ENCODE results near the gene GOLPH3. TPM values are rescaled to one million over a fixed set of nuclear protein-coding genes. Genes with fewer than 3 reads are reported as not detected.
A peak's percentile ranks its signal among the peaks of the same experiment; 100 is the strongest.
"Not testable (repeated sequence)": the region's sequence is repeated elsewhere in the genome, so short reads cannot be mapped to it uniquely, and the experiment has no call there.

The GOLPH3 gene
- total and polyA plus RNA-seq, 3 experiments from 2014 or later: 105 to 110 (median 109) TPM

DNA sequence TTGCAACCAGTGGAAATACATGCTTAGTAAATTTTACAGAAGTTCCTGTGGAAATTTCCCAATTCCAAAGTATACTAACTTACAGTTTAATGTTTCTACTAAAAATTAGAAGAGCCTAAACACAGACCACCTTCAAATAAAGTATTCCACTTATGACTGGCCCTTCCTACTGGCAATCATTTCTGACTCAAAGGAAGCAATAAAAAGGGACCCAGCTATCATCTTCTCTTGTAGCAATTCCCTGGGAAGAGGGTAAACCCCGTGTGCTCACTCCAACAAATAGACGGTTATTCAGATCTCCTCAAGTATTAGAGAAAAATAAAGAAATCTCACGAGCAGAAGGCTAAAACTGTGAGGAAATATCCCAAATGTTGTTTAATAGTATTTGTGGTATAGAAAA lies 43.3 kb downstream of the GOLPH3 start:
- H3K36me3 Mint-ChIP-seq: peaks cover 5 to 67% (median 34%) of the 10 kb centered on the region in 3 donors
- CTCF ChIA-PET: no interaction called here

DNA sequence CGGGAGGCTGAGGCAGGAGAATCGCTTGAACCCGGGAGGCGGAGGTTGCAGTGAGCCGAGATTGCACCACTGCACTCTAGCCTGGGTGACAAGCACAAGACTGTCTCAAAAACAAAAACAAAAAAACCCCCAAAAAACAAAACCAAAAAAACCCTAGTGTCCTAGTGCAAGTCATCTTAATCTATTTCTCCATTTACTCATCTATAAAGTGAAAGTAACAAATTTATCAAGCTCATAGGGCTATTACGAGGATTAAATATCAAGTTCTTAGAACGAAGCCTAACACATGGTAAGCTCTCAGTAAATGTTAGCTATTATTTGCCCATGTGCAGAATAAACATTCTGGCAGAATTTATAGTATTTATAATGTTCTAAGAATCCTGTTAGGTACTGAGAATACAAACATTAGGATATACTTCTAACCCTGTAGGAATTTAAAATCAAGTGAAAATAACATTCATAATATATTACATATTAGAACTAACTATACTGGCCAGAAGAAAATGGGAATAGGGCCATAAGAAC lies 45.0 kb downstream of the GOLPH3 start:
- H3K4me1 Mint-ChIP-seq: peaks cover 46 to 83% (median 82%) of the 10 kb centered on the region in 3 donors

More for the DNA sequence above, 43.3 kb downstream of the GOLPH3 start:
- H3K27me3 ChIP-seq (ENCODE audit: insufficient read depth, low read length, poor library complexity, severe bottlenecking): no peaks in the 10 kb centered on the region
- H3K4me1 Mint-ChIP-seq: peaks cover 45 to 77% (median 77%) of the 10 kb centered on the region in 3 donors
- H3K27me3 Mint-ChIP-seq: no peaks in the 10 kb centered on the region
- no peak overlapping the region for H3K4me3 ChIP-seq (ENCODE audit: low read length)
- H3K4me1 ChIP-seq (ENCODE audit: insufficient read depth, low read length): no peaks in the 10 kb centered on the region
- no peak overlapping the region for H3K27ac ChIP-seq (ENCODE audit: low read depth, low read length)
- H3K9me3 ChIP-seq (ENCODE audit: low read length): no peaks in the 10 kb centered on the region
- H3K27ac Mint-ChIP-seq: peak overlapping the region in 2 of 8 donors; percentile 26 to 62
- POLR2A ChIA-PET: no interaction called here
- DNase-seq: no peak
- H3K36me3 ChIP-seq (ENCODE audit: insufficient read depth, low read length): peaks cover 8% of the 10 kb centered on the region
- no peak overlapping the region for H3K4me3 Mint-ChIP-seq
- no peaks in the 10 kb centered on the region for H3K9me3 Mint-ChIP-seq

DNA sequence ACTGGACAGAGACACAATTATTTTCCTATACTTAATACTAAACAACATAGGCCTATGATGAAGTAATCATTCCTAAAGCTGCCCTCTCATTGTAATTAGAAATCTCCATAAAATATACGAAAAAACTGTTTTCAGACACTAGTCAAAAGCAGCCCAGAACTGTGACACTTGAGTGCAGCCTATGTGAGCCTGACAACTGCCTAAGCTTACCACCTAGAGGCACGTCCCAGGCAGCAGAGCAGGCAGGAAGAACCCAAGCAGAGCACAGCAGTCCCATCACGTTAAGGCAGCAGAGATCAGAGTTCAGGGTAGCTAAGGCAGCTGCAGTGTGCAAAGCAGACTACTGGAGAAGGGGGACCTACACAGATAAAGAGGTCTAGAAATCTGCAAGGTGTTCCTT lies 46.4 kb downstream of the GOLPH3 start:
- H3K4me1 Mint-ChIP-seq: peaks cover 50 to 86% (median 82%) of the 10 kb centered on the region in 3 donors
- H3K4me1 ChIP-seq (ENCODE audit: insufficient read depth, low read length): no peaks in the 10 kb centered on the region
- peaks cover 14% of the 10 kb centered on the region for H3K36me3 ChIP-seq (ENCODE audit: insufficient read depth, low read length)
- H3K9me3 Mint-ChIP-seq: no peaks in the 10 kb centered on the region
- no peaks in the 10 kb centered on the region for H3K27me3 ChIP-seq (ENCODE audit: insufficient read depth, low read length, poor library complexity, severe bottlenecking)
- peak overlapping the region in 3 of 8 donors; percentile 35 to 76 (median 69) for H3K27ac Mint-ChIP-seq
- no peaks in the 10 kb centered on the region for H3K27me3 Mint-ChIP-seq
- no peak overlapping the region for H3K4me3 ChIP-seq (ENCODE audit: low read length)
- peak overlapping the region in 2 of 7 donors; percentile 52 to 88 for H3K4me3 Mint-ChIP-seq
- H3K27ac ChIP-seq (ENCODE audit: low read depth, low read length): no peak overlapping the region
- DNase-seq: no peak
- peaks cover 3 to 68% (median 24%) of the 10 kb centered on the region in 3 donors for H3K36me3 Mint-ChIP-seq
- ChIA-PET POLR2A (no interaction called here), CTCF (no interaction called here)
- no peaks in the 10 kb centered on the region for H3K9me3 ChIP-seq (ENCODE audit: low read length)

More for the DNA sequence above, 45.0 kb downstream of the GOLPH3 start:
- ChIA-PET CTCF (interaction anchor here (1.0 kb wide), 1 partner anchor 44 kb away, joined by 3 read pairs; no protein-coding TSS in a partner anchor), POLR2A (no interaction called here)
- no peak overlapping the region for H3K4me3 ChIP-seq (ENCODE audit: low read length)
- H3K9me3 ChIP-seq (ENCODE audit: low read length): no peaks in the 10 kb centered on the region
- H3K4me1 ChIP-seq (ENCODE audit: insufficient read depth, low read length): no peaks in the 10 kb centered on the region
- no peak for DNase-seq
- Mint-ChIP-seq H3K27ac (peak overlapping the region in 7 of 8 donors; percentile 6 to 81 (median 40)), H3K27me3 (no peaks in the 10 kb centered on the region), H3K4me3 (peak overlapping the region in 4 of 7 donors; percentile 45 to 70 (median 60)), H3K36me3 (peaks cover 3 to 65% (median 30%) of the 10 kb centered on the region in 3 donors), H3K9me3 (no peaks in the 10 kb centered on the region)
- peaks cover 9% of the 10 kb centered on the region for H3K36me3 ChIP-seq (ENCODE audit: insufficient read depth, low read length)
- H3K27ac ChIP-seq (ENCODE audit: low read depth, low read length): no peak overlapping the region
- H3K27me3 ChIP-seq (ENCODE audit: insufficient read depth, low read length, poor library complexity, severe bottlenecking): no peaks in the 10 kb centered on the region

DNA sequence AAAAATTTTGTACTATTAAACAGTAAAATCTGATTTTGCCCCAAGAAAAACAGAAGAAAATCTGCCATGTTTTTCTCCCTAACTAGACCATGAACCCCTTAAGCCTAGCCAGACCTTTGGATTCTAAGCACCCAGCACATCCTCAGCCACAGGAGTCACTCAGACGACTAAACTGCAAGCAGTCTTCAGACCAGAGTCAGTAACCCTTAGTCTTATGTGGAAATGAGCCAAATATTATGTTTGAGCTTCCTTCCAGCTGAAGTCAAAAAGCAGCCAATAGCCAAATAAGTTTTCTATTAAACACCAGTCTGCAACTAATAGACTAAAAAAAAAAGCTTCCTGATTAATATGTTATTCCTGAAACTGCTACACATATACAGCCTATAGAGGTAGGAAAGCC lies 47.4 kb downstream of the GOLPH3 start:
- Histone ChIP-seq H3K36me3 (ENCODE audit: insufficient read depth, low read length) (peaks cover 14% of the 10 kb centered on the region), H3K27ac (ENCODE audit: low read depth, low read length) (no peak overlapping the region), H3K27me3 (ENCODE audit: insufficient read depth, low read length, poor library complexity, severe bottlenecking) (no peaks in the 10 kb centered on the region), H3K4me1 (ENCODE audit: insufficient read depth, low read length) (no peaks in the 10 kb centered on the region), H3K9me3 (ENCODE audit: low read length) (no peaks in the 10 kb centered on the region), H3K4me3 (ENCODE audit: low read length) (no peak overlapping the region)
- H3K4me3 Mint-ChIP-seq: no peak overlapping the region
- peaks cover 53 to 83% (median 76%) of the 10 kb centered on the region in 3 donors for H3K4me1 Mint-ChIP-seq
- H3K27ac Mint-ChIP-seq: peak overlapping the region in 1 of 8 donors; percentile 6
- H3K9me3 Mint-ChIP-seq: no peaks in the 10 kb centered on the region
- POLR2A ChIA-PET: no interaction called here
- no peaks in the 10 kb centered on the region for H3K27me3 Mint-ChIP-seq
- CTCF ChIA-PET: no interaction called here
- no peak for DNase-seq
- H3K36me3 Mint-ChIP-seq: peaks cover 3 to 73% (median 27%) of the 10 kb centered on the region in 3 donors

DNA sequence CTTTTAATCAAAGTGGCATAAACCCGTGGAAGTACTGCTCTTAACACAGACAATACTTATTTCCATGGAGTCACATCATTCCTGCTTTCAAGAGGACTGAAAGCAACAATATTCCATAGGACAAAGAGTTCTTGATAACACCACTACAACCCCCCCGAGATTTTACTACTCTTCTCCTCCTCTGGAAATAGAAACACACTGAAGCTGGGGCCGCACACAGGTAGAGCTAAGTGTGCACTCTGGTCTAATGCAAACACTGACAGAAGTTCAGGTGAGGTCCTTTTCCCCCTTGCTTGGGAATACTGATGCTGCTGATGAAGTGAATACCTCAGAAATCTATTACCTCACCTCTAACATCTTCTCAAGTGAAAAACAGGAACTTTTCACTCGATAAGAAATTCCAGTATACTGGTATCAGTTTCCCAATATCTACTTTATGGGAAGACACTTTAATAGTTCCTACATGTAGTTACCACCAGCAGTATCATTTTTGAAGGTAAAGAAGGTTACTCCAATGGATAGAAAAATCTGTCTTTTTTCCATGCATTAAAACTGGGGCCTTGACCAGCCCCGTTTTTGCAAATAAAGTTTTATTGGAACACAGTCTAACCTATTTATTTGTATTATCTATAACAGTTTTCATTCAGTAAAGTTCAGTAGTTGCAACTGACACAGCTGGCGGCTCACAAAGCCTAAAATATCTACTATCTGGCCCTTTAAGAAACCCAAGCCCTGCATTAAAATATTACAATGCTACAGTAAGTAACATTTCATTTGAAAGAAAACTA lies 50.0 kb downstream of the GOLPH3 start:
- Mint-ChIP-seq H3K36me3 (peaks cover 3 to 72% (median 29%) of the 10 kb centered on the region in 3 donors), H3K27me3 (no peaks in the 10 kb centered on the region), H3K9me3 (no peaks in the 10 kb centered on the region), H3K4me3 (no peak overlapping the region), H3K4me1 (peaks cover 39 to 65% (median 59%) of the 10 kb centered on the region in 3 donors), H3K27ac (peak overlapping the region in 4 of 8 donors; percentile 2 to 73 (median 40))
- H3K9me3 ChIP-seq (ENCODE audit: low read length): no peaks in the 10 kb centered on the region
- no peak overlapping the region for H3K27ac ChIP-seq (ENCODE audit: low read depth, low read length)
- ChIA-PET CTCF (no interaction called here), POLR2A (no interaction called here)
- DNase-seq: no peak
- no peaks in the 10 kb centered on the region for H3K4me1 ChIP-seq (ENCODE audit: insufficient read depth, low read length)
- peaks cover 20% of the 10 kb centered on the region for H3K36me3 ChIP-seq (ENCODE audit: insufficient read depth, low read length)
- H3K27me3 ChIP-seq (ENCODE audit: insufficient read depth, low read length, poor library complexity, severe bottlenecking): no peaks in the 10 kb centered on the region
- H3K4me3 ChIP-seq (ENCODE audit: low read length): no peak overlapping the region

DNA sequence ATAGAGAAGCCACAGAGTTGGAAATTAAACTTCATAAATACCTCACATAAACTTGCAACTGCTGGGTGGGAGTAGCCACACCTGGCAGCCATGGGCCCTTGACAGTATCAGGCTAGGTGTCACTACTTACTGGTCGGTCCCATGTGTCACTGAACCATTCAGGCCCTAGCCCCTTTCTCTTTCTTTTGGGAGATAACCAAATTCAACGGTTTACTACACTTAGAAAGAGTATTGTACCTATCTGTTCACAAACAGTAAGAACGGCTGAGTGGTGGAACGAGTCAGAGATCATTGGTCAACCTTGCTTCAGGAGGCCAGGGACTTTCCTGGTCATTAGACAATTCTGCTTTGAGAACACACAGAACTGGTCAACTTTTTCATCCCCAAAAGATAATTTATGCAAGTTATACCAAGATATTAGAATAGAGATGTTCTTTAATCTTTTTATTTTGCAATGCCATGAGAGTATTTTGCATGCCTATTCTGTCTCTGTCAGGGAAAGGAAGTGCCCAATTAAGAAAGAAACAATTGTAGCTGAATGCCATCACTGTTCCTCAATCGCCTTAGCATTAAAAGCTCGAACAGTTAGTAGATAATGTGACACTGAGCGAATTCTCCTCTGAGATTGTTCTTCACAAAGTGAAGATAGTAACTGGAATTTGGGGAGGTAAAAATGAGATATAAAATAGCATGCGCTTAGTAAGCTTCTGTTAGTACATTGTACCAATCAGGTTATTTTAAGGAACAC lies 50.9 kb downstream of the GOLPH3 start:
- CTCF ChIA-PET: no interaction called here
- Mint-ChIP-seq H3K4me3 (no peak overlapping the region), H3K27ac (peak overlapping the region in 6 of 8 donors; percentile 2 to 60 (median 36)), H3K4me1 (peaks cover 33 to 57% (median 51%) of the 10 kb centered on the region in 3 donors), H3K36me3 (peaks cover 3 to 68% (median 24%) of the 10 kb centered on the region in 3 donors), H3K9me3 (no peaks in the 10 kb centered on the region), H3K27me3 (no peaks in the 10 kb centered on the region)
- no peaks in the 10 kb centered on the region for H3K4me1 ChIP-seq (ENCODE audit: insufficient read depth, low read length)
- H3K27me3 ChIP-seq (ENCODE audit: insufficient read depth, low read length, poor library complexity, severe bottlenecking): no peaks in the 10 kb centered on the region
- no peak overlapping the region for H3K4me3 ChIP-seq (ENCODE audit: low read length)
- peaks cover 20% of the 10 kb centered on the region for H3K36me3 ChIP-seq (ENCODE audit: insufficient read depth, low read length)
- H3K27ac ChIP-seq (ENCODE audit: low read depth, low read length): no peak overlapping the region
- H3K9me3 ChIP-seq (ENCODE audit: low read length): no peaks in the 10 kb centered on the region
- POLR2A ChIA-PET: no interaction called here
- DNase-seq: no peak

DNA sequence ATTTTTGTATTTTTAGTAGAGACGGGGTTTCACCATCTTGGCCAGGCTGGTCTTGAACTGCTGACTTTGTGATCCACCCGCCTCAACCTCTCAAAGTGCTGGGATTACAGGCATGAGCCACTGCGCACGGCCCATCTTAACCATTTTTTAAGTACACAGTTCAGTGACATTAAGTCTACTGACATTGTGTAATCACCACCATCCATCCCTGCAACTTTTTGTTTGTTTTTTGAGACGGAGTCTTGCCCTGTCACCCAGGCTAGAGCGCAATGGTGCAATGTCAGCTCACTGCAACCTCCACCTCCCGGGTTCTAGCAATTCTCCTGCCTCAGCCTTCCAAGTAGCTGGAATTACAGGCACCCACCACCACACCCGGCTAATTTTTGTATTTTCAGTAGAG lies 55.2 kb downstream of the GOLPH3 start:
- H3K4me3 ChIP-seq (ENCODE audit: low read length); DNase-seq; H3K27ac ChIP-seq (ENCODE audit: low read depth, low read length); H3K9me3 ChIP-seq (ENCODE audit: low read length); CTCF ChIA-PET; H3K27me3 Mint-ChIP-seq; H3K9me3 Mint-ChIP-seq; H3K27me3 ChIP-seq (ENCODE audit: insufficient read depth, low read length, poor library complexity, severe bottlenecking); H3K4me3 Mint-ChIP-seq; H3K4me1 ChIP-seq (ENCODE audit: insufficient read depth, low read length): not testable (repeated sequence)
- POLR2A ChIA-PET: interaction anchor here (0.6 kb wide), 1 partner anchor 11 kb away, joined by 3 read pairs; no protein-coding TSS in a partner anchor
- Mint-ChIP-seq H3K36me3 (peaks cover 0 to 78% (median 22%) of the 10 kb centered on the region in 3 donors), H3K4me1 (peaks cover 42 to 46% (median 45%) of the 10 kb centered on the region in 3 donors), H3K27ac (peak overlapping the region in 1 of 8 donors; percentile 91)
- H3K36me3 ChIP-seq (ENCODE audit: insufficient read depth, low read length): peaks cover 18% of the 10 kb centered on the region
